ENCODE data around the gene TRPV2.

The TRPV2 gene

DNA sequence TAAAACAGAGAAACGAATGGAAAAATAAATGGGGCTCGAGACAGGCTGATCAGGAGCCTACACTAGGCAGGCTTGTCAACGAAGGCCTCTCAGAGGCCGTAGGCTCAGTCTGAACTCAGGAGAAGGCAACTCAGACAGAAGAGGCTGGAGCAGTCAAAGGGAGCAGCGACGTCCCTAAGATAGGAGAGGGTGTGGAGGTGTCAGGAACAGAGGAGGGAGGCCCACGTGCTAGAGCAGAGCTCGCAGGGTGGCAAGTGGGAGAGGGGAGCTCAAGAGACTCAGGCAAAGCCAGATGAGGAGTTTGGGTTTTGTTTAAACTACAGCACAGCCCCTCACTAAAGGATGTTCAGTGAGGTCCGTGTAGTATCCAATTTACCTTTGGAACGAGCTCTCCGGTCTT, 43.9 kb downstream of the TRPV2 start:
- DNase-seq: no peak

- no peak for DNase-seq
These were observed 44.6 kb downstream of the TRPV2 start for GRCh38 chr17:16459855-16460550.

GRCh38 chr17:16460796-16461605, 45.6 kb downstream of the TRPV2 start:
- DNase-seq: no peak

DNA sequence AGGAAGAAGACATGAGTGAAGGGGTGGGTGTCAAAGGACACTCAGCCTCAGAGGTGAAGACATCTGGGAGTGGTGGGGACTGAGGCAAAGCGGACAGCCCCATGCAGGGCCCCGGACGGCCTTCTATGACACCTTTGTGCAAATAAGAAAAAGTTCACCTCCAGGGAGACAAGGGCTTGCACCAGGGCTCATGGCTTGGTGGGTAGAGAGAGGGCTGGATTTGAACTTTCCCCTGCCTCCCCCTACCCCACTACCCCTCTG, 46.2 kb downstream of the TRPV2 start:
- no peak for DNase-seq

DNA sequence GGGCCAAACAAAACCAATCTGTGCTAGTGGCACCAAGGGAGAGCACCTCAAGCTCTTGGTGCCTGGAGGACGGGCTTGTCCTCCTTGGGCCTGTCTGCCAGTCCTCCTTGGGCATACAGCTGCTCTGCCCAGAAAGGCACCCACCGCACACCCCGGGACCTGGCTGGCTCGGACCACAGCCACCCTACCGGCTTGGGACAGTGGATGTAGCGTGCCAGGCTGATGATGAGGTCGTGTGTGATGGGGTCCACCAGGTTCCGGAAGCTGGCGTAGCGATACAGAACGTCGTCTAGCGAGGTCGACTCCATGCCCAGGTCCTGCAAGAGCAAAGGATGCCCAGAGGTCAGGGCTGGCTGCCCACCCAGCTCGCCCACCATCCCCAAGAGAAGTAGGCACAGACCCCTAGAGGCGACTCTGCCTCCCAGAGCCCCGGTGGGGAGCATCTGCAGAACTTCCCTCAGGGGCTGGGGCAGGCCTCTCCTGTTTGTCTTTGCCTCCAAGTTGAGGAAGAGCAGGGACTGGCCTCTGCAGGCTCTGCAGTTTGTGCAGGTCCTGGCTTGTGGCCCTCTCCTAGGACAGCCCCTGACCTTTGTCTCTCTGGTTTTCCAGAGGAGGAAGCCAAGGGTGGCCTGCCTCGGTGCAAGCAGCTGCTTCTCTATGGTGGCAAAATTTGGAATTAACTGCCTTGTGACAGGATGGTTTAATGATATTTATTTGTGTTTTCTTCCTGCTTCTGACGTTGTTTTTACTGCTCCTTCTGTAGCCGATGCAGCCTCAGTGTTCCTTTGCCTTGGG, 46.9 kb downstream of the TRPV2 start:
- DNase-seq: no peak

- peak; percentile 60 for DNase-seq
These were observed 48.3 kb downstream of the TRPV2 start for GRCh38 chr17:16463358-16464302.

- no peak for DNase-seq
These were observed 49.1 kb downstream of the TRPV2 start for GRCh38 chr17:16464303-16465051.

DNA sequence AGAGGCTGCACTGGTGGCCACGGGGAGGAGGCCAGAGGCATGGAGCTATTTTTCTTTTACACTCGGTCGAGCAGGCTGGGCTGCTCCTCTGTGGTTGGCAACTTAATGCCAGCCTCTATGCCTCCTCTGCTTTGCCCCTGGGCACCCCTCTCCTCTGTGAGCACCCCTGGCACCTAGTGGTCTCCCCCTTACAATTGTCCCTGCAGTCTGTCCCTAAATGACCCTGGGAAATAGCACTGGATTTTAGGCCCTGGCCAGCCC, 49.6 kb downstream of the TRPV2 start:
- DNase-seq: no peak

- DNase-seq: no peak
These were observed 50.5 kb downstream of the TRPV2 start for GRCh38 chr17:16465861-16466338.

DNA sequence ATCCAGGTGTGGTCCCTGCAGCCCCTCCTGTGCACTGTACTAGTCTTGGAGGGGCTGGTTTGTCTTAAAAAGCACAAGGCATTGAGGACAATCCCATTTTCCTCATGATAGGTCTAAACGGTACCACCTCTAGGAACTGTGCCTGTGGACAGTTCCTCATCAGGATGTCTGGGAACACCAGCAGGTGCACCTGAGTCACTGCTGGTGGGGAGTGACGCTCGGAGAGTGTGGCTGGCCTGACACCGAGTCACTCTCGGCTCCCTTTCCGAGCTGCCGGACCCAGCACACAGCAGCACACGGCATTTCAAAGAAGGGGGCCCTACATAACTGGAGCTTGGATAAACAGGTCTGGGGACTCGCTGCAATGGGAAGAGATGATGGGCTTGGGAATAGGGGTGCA, 51.0 kb downstream of the TRPV2 start:
- DNase-seq: no peak

- no peak for DNase-seq
These were observed 51.7 kb downstream of the TRPV2 start for GRCh38 chr17:16467044-16467443.

- no peak for DNase-seq
These were observed 52.5 kb downstream of the TRPV2 start for GRCh38 chr17:16467886-16468285.

DNA sequence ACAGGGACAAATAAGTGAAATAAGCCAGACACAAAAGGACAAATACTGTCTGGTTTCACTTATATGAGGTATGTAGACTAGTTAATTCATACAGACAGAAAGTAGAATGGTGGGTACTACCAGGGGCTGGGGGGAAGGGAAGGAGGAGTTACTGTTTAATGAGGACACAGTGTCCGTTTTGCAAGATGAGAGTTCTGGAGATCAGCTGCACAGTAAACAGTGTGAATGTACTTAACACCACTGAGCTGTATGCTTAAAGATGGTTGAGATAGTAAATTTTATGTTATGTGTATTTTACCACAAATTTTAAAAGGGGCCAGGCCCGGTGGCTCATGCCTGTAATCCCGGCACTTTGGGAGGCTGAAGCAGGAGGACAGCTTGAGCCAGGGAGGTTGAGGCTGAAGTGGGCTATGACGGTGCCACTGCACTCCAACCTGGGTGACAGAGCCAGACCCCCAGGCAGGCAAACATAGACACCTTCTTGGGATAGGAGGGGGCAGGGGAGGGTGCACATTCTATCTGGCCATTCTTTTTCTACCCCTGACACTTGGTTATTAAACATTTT, 53.1 kb downstream of the TRPV2 start:
- no peak for DNase-seq

DNA sequence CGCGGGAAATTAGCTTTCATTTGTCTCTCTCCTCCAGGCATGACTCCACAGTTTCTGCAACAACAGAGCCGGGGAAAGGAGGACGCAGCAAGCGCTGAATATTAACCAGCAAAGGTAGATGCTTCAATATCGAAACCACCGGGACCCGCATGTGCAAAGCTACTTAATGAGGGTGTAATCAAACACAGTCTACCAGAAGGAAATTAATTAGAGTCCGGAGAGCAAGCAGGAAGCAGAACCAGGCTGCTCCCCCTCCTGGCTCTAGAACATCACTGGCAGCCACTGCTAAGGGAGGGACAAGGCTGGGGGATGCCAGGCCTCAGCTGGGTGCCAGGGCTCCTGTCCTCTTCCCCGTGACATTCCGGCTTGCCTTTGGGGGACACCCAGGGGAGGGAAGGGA, 54.9 kb downstream of the TRPV2 start:
- peak; percentile 62 for DNase-seq

- DNase-seq: no peak
These were observed 55.9 kb downstream of the TRPV2 start for GRCh38 chr17:16471295-16471694.

DNA sequence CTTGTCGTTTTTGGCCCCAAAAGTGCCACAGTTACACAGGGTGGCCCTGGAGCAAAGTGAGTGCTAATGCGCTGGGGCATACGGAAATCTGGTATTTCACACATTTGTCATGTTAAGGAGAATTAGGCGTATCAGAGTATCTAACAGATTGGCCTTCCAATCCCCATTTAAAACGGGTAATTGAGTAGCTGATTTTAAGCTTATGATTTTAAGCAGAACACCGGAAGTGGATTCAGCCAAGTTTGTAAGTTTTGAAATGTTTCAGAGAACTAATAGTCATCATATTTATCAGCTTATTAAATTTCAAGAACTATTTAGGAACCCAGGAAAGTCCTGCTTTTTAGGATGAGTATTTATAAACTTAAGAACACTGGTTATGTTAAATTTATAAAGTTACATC, 57.2 kb downstream of the TRPV2 start:
- DNase-seq: no peak

GRCh38 chr17:16473044-16474011, 58.0 kb downstream of the TRPV2 start:
- no peak for DNase-seq

- DNase-seq: no peak
These were observed 58.8 kb downstream of the TRPV2 start for GRCh38 chr17:16474012-16474725.

DNA sequence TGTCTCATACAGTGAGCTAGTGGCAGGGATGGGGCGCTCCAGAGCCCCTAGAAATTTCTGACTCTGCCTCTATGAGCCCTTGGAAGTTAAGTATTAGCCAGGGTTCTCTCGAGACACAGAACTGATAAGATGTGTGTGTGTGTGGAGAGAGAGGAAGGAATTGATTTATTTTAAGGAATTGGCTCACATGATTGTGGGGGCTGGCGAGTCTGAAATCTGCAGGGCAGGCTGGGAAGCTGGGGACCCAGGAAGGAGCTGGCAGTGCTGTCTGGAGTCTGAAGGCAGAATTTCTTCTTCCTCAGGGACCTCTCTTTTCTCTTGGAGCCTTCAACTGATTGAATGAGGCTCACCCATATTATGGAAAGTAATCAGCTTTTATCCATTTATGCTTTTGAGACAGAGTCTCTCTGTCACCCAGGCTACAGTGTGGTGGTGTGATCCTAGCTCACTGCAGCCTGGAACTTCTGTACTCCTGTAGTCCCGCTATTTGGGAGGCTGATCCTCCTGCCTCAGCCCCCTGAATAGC, 59.9 kb downstream of the TRPV2 start:
- no peak for DNase-seq

DNA sequence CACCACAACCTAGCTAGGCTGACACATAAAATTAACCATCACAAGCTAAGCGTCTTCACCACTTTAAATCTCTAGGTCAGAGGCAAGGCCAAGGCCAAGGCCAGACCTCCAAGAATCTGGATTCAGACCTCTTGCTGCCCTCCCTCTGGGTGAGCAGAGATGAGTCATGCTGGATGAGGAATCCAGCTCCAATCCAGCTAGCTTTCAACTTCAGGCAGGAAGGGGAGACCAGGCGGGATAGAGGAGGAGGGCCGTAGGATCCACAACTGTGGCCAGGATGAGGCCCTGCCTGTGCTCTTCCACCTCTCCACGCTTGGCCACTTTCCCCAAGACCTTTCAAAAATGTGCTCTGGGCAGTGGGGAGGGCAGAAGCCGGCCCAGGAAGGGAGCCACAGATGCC, 61.9 kb downstream of the TRPV2 start:
- no peak for DNase-seq
